Measurements from ENCODE around the gene BCL2L13. TPM values are rescaled to one million over a fixed set of nuclear protein-coding genes. Genes with fewer than 3 reads are reported as not detected.
"Not testable (repeated sequence)": the region's sequence is repeated elsewhere in the genome, so short reads cannot be mapped to it uniquely, and the experiment has no call there.

The BCL2L13 gene
- total RNA-seq, 1 donor from 2014 or later: 25.7 TPM

DNA sequence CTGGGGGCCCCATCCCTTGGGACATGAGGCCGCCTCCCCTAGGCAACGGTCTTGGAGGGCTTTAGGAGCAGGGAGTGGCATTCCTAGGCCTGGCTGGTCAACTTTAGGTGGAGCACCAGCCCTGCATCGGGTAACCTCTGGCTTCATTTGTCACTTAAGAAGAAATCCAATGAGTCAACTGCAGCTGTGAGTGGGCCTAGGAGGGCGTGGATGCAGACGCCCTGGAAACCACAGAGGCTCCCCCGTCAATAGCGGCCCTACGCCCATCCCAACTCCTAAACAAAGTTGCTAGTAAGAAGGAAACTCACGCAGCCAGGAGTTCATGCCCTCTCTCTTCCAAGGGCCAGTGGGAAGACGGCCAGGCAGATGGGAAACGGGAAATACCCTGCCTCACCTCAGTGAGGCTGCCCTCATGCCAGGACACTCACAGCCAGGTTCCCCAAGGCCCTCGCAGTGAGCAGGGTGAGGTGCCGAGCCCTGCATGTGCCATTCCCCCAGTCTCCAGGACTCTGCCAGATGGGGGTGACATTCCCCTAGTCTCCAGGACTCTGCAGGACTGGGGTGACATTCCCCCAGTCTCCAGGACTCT, 114.9 kb downstream of the BCL2L13 start:
- peak in 1 of 2 donors; percentile 21 for DNase-seq (ENCODE audit: low read depth in 2 of 2)

DNA sequence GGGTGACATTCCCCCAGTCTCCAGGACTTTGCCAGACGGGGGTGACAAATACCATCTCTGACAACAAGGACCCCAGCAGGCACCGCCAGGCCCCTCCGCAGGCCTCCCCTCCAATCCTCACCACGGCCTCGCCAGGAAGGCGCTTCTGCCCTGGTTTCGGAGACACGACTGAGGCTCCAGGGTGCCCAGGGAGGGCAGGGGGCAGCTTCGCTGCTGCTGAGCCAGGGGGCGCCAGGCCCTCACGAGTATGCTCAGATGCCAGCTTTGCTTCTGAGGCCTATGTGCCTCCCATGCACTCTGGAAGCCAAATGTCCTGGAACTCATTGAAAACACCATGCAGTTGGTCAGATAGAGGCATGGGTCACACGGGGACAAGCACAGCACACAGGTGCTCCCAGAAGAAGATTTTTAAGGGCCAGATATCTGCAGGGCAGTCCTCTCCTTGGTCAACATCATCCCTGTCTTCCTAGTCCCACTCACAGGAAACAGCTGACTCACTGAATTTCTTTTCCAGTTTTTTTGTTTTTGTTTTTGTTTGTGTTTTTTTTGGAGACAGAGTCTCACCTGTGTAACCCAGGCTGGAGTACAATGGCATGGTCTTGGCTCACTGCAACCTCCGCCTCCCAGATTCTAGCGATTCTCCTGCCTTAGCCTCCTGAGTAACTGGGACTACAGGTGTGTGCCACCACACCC, 115.8 kb downstream of the BCL2L13 start:
- DNase-seq (ENCODE audit: low read depth in 2 of 2): peak in 1 of 2 donors; percentile 24

DNA sequence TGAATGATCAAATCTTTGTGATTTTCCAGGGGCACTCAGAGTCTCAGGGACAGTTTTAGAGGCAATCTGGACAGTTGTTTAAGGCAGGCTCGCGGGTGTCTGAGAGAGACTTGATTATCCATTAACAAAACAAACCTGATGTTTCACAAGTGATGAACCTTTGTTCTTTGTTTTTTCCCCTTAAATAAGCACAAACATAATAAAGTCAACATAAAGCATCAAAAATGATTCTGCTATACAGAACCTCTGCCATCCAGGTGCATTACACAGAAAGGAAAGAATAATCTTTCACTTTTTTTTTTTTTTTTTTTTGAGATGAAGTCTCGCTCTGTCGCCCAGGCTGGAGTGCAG, 122.6 kb downstream of the BCL2L13 start:
- no peak for DNase-seq (ENCODE audit: low read depth in 2 of 2)

DNA sequence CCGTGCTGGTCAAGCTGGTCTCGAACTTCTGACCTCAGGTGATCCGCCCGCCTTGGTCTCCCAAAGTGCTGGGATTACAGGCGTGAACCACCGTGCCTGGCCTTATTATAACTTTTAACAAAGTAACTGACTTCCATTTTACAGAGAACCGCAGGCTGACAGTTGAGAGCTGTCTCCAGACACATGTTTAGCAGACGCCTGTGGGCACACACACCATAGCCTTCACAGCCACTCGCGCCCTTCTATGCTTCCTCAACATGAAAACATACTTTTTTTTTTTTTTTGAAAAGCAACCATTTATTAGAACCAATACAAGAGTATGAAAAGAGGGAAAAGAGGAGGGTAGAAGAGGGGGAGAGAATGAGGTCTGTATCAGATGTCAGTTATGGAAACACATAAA, 124.9 kb downstream of the BCL2L13 start:
- DNase-seq (ENCODE audit: low read depth in 2 of 2): not testable (repeated sequence)

DNA sequence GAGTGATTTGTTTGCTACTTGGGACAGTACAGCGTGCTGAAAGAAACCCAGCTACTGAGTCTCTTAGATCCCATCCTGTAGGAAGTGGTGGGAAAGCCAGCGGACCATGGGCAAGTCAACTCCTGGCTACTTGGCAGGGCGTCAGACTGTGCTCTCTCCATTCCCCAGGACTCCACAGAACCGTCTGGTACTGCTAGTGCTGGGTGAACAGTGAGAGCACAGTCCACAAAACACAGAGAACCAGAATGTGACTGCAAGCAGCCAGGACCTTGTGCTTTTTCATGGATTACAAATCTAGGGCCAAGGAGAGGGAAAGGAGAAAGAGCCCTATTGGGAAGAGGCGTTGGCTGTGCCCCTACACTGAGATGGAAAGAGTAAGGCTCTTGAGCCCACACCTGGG, 125.5 kb downstream of the BCL2L13 start:
- DNase-seq (ENCODE audit: low read depth in 2 of 2): no peak

DNA sequence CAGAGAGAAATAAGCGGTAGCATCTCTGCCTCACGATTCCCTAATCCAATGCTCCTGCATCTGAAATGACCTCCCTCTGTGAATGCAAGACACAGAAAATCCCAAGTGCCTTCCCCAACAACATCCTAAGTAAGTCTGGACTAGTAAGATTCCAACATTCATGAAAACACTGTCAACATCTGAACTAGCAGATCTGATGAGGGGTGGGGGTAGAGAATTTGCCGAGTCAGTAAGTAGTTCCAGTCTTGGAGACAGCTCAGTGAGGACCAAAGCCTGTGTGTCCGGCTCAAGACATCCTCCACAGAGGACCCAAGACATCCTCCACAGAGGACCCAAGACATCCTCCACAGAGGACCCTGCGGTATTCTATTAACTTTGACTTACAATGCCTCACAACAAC, 126.3 kb downstream of the BCL2L13 start:
- not testable (repeated sequence) for DNase-seq (ENCODE audit: low read depth in 2 of 2)

DNA sequence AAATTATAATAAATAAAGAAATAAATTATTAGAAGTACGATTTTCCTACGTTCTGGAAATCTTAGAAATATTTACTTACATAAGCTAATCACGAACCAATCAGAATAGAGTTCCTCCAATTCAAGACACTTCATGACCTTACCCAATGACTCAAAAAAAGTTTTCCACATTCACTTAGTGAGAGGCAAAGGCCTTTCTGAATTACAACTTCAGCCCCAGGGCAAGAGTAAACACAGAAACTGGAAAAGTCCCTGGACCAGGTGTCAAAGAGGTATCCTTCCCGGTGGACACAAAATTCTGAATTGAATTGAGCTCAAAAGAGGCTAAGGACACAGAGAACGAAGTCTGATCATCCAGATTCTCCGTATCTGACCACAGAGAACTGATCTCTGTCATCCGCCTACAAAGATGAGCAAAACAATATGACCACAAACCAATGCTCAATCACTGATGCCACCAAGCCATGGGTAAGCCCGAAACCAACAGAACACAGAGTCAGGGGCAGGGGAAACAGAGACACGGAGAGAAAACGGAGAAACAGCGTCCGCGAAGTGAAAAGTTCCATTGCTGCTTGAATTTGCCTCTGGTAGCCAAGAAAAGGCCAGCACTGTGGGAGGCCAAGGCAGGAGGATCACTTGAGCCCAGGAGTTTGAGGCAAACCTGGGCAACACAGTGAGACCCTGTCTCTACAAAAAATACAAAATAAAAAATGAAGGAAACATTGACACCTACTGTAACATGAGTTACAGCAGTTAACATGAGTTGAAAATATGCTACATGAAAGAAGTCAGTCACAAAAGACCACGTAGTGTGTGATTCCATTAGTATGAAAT, 128.9 kb downstream of the BCL2L13 start:
- no peak for DNase-seq (ENCODE audit: low read depth in 2 of 2)

DNA sequence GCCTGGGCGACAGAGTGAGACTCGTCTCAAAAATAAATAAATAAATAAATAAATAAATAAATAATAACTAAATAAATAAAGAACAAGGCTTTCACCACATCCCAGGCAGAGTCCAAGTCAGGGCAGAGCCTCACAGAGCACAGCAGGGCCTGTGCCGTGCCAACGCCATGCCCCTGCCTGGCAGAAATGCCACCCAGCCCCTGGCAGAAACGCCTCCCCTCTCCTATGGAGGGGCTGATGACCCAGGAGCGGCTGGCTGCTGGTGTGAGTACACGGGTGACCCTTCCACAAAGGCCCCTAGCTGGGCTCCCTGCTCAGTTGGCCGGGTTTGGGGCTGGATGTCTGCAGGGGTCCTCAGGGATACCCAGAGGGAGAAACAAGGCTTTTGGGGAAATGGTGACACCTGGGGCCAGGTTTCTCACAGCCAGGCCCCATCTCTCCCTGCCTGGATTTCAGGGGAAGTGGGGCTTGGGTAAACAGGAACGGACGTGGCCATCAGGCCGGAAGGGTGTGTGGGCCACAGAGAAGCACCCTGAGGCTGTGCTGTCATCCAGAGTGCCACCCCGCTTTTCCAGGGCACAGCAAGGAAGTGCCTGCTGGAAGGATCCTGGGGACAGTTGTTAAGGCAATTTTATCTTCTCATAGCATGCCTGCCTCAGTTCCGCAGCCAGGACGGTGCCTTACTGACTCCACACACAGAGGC, 130.6 kb downstream of the BCL2L13 start:
- DNase-seq (ENCODE audit: low read depth in 2 of 2): no peak

DNA sequence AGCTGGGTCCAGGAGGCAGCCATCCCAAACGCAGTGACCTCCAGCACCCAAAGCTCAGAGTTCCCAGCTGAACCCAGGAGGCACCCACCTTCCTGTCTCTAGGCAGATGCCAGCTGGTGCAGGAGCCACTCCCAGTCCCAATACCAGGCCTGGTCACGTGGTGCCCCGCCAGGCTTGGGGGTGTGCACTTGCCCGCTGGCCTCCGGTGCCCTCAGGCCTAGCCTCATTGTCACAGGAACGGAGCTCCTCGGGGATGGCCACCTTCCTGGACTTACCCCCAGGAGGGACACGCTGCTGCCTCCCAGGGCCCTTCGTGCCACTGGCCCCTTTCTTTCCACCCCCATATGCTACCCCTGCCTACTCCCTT, 131.1 kb downstream of the BCL2L13 start:
- DNase-seq (ENCODE audit: low read depth in 2 of 2): no peak

DNA sequence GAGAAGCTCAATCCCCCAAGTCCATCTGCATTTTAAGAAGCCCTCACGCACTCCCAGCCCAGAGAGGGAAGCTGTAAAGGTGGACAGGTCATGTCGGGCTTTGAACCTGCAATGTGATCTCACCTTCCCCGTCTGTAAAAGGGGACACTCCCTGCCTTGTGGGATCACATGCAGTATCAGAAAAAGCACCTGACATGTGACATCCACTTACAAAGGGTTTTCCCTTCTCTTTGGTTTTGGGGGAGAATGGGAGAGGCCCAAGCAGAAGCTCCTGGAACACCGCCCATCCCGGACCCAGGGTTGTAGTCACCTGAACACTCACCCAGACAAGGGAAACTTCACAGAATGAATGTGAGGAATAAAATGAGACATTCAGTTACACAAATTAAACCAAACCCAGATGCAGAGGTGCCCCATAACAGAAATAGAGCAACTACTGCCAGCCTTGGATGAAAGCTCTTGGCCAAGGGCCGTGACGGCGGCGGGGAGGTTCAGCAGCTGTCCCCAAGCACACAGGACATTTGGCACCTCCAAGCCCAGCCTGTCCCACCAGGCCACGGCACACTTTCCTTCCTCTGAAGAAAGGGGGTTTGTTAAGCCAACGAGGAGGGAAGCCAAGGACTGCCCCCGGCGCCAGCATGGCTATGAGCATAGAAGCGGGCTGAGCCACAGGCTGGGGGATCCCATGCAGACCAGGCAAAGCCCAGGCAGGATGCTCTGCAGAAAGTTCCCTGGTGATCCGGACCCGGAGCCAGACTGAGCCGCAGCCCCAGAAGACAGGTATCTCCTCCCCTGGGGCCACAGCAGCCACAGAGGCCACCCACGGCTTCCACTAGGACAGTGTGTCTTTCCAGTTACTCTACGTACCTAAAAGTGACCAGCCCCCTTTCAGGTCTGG, 131.9 kb downstream of the BCL2L13 start:
- DNase-seq (ENCODE audit: low read depth in 2 of 2): no peak

DNA sequence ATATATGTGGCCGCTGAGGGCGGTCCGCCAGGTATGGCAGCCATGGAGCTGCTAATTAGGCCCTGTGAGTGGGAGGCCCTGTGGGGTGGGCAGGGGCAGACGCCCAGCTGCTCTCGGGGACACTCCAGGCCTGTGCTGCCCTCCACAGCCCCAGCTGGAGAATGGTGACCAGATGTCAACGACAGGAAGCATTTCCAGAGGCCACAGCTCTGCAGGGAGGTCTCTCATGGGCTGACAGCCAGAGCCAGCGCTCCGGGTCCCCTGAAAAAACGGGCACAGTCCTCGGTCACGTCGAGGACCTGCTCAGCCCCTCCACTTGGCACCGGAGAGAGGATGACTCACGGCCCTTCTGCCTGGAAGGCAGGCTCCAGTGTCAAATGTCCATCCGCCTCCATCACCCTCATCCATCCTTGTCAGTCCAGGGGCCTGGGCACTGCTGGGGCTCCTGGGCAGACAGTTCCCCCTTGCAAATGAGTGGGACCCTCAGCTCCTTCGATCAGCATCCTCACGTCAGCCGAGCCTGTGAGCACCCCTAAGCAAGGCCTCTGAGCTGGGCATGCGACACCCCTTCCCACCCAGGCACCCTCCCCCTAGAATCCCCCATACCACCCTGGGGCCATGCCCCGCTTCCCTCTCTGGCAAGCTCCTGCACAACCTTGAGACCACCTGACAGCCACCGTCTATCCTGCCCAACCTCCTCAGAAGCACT, 133.8 kb downstream of the BCL2L13 start:
- DNase-seq (ENCODE audit: low read depth in 2 of 2): peak in 1 of 2 donors; percentile 52

DNA sequence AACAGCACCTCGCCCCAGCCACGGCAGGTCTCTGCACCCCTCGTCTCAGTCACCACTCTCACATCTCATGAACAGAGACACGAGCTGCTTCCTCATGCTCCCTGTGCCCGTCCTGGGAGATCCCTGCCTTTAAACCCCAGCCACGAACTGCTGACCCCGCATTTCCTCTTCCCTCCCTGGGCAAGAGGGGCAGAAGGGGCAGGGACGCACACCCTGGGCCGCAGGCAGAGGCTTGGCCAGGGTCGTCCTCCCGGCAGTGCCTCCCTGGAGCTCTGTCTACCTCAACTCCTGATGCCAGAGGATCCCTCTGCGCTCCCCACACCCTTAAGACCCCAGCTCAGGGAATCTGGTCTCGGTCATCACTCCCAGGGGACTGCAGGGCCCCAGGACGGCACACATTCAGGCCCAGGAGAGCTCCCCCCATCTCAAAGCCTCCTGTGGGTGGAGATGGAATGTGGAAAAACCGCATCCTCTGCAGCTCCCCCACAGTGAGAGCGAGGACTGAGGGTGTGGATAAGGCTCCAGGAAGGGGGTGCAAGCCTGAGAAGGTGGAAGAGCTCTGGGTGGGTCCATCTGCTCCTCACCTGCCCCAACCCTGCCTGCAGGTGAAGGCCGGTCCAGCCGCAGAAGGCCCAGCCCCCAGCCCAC, 134.5 kb downstream of the BCL2L13 start:
- DNase-seq (ENCODE audit: low read depth in 2 of 2): no peak

DNA sequence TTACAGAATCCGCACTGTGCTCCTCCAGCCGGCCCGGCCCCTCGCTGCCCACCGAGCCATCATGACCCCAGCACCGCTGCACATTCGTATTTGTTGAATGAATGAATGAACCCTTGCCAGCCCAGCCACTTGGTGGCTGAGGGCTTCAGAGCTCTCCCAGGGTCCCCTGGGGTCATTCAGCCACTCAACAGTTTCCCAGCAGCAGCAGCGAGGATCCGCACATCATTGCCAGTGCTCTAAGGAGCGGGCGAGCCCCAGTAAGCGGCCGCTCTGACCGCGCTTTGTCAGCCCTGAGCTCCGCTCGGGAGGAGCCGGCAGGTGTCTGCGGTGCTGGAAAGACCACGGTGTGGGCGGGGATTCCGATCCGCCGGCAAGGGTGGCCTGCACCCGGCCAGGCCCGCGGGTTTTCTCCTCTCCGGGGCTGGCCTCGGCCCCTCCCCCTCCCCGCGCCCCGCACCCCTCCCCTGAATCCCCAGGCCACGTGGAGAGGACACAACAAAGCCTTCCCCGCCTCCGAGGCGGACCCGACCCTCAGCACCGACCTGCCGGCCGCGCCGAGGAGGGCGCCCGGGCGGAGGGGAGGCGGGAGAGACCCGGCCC, 135.1 kb downstream of the BCL2L13 start:
- DNase-seq (ENCODE audit: low read depth in 2 of 2): peak in 1 of 2 donors; percentile 38

DNA sequence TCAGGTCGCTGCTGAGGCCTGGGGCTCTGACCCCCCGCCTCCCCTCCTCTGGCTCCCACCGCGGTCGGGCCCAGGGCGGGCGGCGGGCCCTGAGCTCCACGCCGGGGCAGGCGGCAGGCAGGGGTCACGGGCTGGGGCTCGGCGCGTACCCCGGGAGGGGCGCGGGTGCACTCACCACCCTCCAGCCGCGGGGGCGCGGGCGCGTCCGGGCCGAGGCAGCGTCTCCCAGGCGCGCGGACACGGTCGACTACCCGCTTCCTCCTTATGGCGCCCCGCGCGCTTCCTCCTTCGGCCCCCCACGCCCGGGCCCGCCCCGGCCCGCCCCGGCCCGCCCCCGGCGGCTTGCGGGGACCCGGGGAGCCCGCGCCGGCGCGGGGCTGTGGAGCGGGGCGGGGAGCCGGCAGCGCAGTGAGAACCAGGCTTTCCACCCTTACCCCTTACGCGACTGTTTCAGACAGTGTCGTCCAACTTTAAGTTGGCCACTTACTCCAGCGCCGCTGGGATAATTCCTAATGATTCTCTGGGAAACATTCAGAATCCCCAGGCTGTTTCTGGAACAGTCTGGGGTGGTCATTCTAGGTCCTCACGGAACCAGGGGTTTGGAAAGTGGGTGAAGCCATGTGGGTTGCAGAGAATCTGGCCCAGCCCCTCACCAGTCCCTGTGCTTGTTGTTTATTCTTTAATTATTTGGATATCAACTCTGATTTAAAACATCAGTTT, 135.8 kb downstream of the BCL2L13 start, which contains the start of gene BID:
BID (minus strand) TSS at position 264 of the 720 bp plus-strand sequence. CDS start 24,353 bp downstream, outside the sequence.
- peak in 1 of 2 donors; percentile 43 for DNase-seq (ENCODE audit: low read depth in 2 of 2)

DNA sequence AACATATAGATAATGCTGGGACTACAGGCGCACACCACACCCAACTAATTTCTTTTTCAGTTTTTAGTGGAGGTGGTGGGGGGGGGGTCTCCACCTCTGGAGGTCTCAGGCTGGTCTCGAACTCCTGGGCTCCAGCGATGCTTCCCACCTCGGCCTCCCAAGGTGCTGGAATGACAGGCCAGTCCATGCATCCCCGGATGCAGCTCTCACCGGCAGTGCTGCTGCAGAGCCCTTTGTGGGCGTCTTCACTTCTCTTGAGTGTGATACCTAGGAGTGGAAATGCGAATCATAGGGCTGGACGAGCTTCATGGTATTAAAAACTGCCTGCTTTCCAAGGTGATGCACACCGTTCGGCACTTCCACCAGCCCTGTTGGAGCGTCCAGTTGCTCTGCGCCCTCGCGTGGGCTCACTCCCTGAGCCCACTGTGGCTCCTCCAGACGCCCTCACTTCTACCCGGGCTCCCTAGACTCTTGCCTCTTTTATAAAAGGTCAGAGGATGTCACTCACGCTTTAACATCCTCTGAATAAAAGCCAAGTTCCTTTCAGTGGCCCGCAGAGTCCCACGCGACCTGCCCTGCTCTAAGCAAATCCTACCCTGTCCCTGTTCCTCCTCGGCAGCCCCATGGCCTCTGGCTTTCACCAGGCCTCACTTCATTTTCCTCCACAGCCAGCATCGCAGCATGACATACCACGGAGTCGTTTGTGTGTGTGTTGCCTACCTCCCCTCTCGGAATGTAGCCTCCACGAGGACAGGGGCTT, 136.5 kb downstream of the BCL2L13 start:
- DNase-seq (ENCODE audit: low read depth in 2 of 2): no peak

DNA sequence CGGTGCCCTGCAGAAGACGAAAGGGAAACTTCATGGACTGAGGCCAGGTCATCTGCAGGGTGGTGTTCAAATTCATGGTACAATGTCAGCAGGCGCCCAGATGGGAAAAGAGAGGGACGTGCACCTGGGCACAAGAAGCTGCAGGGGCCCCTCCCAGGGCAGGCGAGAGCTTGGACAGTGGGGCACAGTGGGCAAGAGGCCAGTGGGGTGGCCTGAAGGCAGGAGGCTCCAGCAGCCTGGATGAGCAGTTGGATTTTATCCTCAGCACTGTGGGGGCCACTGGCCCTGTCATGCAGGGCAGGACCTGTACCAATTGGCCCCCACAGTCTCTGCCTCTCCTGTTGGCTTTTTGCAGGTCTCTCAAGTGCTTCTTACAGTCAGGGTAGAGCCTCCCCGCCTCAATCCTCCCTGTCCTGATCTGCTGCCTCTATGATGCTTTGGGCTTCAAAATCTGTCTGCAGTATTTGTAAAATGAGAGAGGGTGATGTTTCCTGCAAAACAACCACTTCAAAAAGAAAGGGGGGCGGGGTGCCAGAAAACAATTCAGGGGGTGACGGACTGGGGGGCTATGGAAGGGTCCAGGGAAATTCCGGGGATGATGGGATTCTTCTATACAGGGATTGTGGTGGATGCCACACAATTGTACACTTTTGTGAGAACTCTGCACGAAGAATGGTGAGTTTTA, 137.4 kb downstream of the BCL2L13 start:
- no peak for DNase-seq (ENCODE audit: low read depth in 2 of 2)

DNA sequence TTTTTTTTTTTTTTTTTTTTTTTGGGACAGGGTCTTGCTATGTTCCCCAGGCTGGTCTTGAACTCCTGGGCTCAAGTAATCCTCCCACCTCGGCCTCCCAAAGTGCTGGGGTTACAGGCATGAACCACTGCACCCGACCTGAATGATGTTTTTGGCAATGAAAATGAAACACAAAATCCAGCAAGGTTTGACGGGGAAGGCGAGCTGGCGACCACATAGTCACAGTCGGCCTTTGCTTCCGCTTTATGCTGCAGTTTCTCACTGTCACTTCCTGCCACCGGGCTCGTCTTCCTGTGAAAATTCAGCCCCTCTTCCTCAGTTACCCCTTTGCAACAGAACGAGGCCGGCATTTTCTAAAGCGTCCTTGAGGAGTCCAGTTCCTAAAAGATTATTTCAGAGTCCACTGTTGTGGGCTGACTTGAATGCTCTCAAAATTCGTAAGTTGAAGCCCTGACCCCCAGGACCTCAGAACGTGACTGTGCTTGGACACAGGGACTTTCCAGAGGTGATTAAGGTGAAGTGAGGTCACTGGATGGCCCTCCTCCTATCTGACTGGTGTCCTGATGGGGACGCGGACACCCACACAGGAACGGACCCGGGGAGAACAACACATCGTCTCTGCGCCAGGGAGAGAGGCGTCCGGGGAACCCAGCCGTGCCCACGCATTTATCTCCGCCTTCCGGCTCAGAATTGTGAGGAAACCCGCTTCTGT, 138.6 kb downstream of the BCL2L13 start:
- peak; percentile 72 to 86 for DNase-seq (ENCODE audit: low read depth in 2 of 2)
